NCI-H2171 (cell line): ENCODE results near the gene CBFB.
"Not testable (repeated sequence)": the region's sequence is repeated elsewhere in the genome, so short reads cannot be mapped to it uniquely, and the experiment has no call there.

Experiments
- DNase-seq: peaks from one replicate; lab custom pipeline; 2025; lab: John Stamatoyannopoulos, UW

Gene CBFB

DNA sequence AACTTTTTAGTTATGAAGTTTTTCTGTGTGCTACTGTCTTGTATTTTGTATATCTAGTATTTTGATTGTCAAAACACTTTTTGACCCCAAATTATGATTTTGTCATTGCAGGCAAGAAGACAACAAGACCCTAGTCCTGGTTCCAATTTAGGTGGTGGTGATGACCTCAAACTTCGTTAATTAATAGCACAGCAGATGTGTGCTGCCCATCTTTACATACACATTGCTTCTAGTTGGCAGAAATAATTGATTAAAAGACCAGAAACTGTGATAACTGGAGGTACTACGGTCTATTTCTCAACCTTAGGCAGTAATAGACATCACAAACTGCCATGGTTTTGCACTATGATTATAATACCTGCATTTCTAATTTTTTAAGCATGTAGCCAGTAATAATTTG is 69.7 kb downstream of the CBFB start:
- DNase-seq, result no peak

DNA sequence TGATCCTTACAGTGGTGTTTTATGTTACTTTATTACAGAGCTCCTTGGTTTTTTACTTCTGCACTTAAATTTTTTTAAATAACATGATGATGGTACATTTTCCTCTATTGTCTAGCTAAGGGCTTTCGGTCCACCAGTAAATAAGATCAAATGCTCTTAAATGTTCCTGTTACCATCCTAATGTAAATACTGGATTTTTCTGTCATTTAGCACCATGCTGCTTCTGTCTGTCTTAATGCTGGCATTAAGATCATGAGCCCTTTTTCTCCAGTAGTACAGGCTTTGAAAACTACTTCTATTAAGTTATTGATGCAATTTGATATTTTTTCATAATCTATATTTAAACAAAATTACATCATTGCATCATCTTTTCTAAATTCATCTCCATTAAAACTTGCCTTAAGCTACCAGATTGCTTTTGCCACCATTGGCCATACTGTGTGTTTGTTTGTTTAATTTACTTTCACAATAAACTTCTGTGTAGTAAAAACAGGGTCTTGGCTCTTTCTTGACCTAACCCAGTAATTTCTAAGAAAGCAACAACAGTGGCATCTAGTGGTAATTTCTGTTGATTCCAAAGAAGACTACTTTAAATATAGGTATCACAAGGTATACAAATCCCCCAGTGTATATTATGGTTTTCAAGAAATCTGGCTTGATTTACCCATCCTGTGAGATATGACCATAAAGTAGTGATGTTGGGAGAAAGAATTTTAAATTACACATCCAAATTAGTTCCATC is 71.8 kb downstream of the CBFB start:
- no peak for DNase-seq

DNA sequence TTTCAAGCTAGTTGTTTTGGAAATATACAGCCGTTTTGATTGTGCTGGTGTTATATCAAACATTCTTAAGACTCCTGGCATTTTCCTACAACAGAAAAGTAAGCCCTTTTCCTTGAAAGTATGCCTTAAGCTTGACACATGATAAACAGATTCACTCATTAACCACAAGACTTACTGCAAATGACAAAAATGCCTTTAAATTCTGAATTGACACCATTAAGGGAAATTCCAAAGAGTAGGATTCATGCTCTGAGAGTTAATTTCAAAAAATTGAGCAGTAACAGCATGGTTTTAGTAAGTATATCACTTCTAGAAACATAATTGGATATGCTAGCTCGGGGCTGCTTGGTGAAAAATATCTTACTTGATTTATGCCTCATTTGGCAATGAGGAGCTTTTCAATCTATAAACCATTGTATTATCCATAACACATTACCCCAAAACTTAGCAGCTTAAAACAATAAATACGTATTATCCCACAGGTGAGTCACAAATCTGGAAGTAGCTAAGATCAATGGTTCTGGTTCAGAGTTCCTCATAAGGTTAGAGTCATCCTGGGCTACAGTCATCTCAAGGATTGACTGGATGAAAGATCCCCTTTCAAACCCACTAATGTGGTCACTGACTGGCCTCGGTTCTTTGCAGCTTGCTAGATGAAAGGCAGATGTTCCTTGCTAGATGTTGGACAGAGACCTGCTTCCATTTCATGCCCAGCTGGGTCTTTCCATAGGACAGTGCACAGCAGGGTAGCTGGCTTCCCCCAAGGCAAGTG is 72.5 kb downstream of the CBFB start:
- no peak for DNase-seq

DNA sequence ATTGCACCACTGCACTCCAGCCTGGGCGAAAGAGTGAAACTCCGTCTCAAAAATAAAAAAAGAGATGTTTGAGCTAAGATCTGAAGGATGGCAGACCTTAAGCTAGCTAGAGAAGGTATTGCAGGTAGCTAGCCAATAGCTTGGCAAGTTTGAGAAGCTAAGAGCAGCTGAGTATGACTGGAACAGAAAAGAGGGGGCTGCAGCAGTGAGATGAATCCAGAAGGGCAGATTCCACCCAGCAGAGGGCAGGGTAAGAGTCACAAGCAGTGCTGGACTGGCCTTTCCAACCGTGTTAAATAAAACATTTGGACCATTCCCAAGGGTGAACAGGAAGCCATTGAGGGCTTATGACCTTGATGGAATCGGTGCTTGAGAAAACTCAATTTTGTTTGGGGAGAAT is 75.1 kb downstream of the CBFB start:
- DNase-seq, result no peak

DNA sequence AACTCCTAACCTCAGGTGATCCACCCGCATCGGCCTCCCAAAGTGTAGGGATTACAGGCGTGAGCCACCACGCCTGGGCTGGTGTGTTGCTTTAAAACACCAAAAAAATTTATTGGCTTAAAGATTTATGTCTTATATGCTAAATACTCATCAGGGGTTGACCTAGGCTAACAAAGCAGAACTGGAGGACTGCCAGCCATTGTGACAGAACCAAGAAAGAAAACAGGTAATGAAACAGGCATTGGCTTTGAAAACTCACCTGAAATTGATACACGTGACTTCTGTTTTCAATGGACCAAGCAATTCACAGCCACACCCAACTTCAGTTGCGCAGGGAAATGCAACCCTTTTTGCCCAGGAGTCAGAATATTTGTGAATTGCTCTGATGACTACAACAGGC is 75.9 kb downstream of the CBFB start:
- no peak for DNase-seq

DNA sequence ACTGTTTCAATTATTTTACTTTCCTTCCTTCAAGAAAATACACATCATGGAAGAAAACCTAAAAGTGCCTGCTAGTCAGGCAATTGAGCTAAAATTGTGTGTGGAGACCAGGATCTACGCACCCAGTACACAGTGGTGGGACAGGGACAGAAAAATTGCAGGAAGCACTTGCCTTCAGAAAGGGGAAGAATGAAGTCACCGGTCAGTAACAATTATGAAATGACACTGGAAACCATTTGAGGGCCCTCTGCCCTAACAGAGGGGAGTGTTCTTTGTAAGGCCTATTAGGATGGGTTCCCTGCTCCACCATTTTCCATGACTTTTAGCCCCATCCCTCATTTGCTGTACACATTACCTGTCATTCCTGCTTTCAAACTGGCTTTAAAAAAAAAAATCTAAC is 76.3 kb downstream of the CBFB start:
- DNase-seq, result no peak

DNA sequence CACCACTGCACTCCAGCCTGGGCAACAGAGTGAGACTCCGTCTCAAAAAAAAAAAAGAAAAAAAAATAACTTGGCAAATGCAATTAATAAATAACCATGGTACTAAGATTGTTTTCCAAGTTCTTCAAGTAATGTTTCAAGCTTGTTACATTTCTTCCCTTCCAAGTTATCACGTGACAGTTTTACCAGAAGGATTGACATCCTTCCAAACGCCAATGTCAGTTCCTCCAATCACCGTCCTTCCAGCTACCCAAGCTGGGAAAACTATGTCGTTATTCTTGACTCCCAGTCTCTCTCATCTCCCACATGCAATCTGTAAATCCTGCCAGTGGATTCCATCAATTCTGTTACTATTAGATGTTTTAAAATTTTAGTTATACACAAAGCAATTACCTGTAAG is 76.9 kb downstream of the CBFB start:
- DNase-seq, result no peak

DNA sequence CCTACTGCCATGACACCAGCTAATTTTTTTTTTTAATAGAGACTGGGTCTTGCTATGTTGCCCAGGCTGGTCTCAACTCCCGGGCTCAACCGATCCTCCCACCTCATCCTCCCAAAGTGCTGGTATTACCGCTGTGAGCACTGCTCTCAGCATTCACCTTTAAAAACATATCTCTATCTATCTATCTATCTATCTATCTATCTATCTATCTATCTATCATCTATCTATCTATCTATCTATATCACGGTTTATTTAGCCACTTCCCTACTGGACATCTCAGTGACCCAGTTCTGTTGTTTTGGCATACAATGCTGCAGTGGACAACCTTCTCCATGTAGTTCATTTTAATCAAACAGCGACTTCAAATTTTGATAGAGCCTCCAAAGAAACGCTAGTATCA is 79.5 kb downstream of the CBFB start:
- DNase-seq, result no peak

DNA sequence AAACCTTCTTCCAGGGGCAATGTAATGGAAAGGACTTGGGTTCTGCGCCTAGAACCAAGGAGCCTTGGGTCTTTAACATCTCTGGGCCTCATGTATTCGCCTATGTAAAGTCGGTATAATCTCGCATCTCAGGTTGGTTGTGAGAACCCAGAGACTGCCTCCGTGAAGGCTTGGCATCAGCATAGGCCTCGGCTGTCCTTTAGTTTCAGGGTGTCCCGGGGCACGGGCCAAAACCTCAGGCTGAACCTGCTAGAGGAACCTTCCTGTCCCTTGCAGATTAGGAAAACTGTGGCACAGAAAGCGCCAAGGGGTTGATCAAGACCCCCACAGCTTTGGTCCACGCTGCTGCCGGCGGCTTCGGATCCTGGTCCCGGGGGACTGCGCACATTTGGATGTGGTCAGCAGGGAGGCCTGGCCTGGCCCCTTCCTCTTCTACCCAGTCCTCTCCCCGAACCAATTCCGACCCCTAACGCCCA is 80.0 kb downstream of the CBFB start:
- DNase-seq, result no peak

DNA sequence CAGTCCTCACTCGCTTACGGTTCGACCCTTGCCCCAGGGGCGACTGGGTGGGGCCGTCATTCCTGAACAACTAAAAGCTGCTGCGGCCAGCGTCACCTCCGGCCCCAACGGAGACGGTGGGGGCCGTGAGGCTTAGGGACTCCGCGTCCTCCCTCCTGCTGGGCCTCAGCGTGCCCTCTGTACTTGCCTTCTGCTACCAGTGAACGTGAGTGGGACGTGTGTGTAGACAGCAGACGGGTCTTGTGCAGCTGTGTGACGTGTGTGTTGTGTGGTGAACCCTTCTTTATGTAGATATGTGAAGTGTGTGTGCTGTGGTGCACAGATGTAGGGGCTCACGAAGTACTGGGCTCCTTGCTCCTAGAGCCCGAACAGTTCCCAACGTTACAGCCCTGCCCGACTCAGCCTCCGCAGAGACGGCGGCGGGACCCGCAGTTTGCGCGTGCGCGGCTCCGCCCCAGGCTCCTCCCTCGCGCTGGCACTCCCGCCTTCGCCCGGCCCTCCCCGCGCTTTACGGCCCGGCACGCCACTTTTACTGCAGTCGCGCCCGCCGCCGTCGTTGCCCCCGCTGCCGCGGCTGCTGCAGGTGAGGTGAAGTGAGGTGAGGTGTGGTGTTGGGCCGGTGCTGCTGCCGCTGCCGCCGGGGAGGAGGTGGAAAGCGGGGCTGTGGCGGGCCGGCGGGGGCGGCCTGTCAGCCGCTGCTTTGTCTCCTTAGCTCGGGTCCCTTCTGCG is 80.6 kb downstream of the CBFB start, which contains the start of gene PHAF1:
TSS of gene PHAF1 (plus strand) at position 535 of the 729 bp plus-strand sequence. CDS start 235 bp downstream, outside the sequence.
- peak; percentile 91 for DNase-seq

DNA sequence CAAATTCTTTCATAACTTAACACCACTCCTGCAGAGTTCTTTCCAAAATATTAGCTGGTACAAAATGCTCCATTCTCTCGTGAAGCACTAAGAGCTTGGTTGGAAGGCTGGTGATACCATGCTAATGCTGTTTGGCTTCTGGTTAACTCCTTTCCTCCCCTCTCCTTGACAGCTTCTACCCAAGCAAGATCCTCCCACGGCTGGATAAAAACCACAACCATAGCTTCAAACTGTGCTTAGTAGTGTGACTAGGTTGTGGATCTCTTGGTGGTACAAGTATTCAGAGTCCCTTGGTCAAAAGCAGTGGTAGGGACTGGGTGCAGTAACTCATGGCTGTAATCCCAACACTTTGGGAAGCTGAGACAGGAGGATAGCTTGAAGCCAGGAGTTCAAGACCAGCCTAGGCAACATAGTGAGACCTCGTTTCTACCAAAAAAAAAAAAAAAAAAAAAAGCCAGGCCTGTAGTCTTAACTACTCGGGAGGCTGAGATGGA is 83.0 kb downstream of the CBFB start:
- no peak for DNase-seq

DNA sequence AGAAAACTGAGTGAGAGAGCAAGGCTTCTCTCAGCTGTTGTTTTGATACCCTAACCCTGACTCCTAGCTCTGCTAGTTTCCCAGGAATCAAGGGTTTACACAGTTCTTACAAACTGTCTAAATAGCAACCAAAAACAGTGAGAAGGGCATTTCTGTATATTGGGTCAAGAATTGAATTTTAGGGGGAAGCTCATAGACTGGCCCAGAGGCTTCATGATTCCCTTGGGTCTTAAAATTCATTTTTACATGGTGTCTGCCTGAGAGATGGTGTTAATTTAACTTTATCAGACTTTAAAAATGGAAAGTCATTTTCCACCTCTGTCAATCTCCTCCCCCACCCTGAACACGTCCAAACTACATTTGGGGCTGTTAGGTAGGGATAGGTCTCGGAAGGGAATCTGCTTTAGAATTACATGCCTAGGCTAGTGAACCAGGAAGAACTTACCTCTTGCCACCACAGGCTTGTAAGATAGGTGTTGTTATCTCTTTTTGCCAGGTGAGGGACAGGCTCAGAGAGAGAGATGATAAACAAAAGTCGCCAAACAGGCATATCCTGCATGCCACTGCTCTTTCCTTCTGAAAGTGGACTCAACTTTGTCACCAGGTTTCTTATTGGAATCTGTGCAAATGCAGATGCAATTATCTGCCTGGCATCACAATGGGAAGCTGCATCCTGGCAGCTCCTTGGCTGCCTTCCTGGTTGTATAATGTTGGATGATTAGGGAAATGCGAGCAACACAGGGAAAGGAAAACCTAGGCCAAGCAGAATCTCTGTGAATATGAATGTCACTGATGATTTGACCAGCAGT is 83.8 kb downstream of the CBFB start:
- no peak for DNase-seq

DNA sequence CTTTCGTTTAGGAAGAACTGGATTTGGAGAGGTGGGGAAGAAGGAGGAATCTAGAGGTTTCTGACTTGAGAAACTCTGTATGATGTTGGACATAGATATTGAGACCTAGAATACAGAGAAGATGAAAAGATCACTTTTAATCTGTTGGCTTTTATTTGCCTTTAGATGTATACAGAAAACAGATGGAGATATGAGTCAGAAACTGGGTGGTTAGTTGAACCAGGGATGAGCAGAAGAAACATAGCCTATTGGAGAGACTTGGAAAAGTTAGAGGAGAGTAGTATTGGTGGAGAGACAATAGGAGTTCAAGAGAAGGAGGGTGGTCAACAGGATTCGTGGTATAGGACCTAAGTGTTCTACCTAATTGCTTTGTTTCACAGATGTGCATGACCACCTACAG is 85.8 kb downstream of the CBFB start:
- no peak for DNase-seq

DNA sequence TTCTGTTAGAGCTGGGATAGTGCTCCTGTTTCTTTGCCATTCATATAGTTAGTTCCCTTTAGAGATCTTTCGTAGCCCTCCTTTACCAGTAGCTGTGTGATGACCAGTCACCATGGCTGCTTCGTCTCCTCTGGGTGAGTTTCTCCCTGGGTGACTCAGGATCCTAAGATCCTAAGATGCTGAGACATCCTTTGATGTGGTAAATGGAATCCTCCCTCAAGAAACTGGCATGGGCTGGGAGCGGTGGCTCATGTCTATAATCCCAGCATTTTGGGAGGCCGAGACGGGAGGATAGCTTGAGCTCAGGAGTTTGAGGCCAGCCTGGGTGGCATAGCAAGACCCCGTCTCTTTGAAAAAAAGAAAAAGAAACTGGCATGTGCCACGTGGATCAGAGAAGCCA is 86.7 kb downstream of the CBFB start:
- no peak for DNase-seq

DNA sequence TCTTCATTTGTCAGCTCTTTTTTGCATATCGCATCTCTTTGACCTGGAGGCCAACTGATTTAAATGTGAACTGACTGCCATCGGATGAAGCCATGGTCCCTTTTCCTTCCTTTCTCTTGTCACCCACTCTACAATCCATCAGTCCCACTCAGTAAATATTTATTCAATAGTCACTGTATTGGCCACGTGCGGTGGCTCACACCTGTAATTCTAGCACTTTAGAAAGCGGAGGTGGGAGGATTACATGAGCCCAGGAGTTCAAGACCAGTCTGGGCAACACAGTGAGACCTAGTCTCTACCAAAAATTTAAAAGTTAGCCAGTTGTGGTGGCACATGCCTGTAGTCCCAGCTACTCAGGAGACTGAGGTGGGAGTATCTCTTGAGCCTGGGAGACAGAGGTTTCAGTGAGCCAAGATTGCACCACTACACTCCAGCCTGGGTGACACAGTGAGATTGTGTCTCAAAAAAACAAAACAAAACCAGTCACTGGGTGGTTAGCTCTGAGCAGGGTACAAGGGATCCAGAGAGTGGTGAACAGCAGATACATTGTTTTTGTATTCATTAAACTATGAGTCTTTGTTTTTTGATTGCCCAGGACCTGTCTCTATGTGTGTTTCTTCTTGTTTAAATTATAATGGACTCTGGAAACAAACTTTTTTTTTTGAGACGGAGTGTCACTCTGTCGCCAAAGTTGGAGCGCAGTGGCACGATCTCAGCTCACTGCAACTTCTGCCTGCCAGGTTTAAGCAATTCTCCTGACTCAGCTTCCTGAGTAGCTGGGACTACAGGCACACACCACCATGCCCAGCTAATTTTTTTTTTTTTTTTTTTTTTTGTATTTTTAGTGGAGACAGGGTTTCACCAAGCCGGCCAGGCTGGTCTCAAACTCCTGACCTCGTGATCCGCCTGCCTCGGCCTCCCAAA is 87.7 kb downstream of the CBFB start:
- DNase-seq, result no peak

DNA sequence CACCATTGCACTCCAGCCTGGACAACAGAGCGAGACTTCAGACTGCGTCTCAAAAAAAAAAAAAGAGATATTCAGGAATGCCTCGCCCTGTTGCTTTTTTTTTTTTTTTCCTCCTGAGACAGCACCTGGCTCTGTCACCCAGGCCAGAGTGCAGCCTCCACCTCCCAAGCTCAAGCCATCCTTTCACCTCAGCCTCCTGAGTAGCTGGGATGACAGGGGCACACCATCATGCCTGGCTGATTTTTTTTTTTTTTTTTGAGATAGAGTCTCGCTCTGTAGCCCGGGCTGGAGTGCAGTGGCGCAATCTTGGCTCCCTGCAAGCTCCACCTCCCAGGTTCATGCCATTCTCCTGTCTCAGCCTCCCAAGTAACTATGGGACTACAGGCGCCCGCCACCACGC is 88.8 kb downstream of the CBFB start:
- no peak for DNase-seq

DNA sequence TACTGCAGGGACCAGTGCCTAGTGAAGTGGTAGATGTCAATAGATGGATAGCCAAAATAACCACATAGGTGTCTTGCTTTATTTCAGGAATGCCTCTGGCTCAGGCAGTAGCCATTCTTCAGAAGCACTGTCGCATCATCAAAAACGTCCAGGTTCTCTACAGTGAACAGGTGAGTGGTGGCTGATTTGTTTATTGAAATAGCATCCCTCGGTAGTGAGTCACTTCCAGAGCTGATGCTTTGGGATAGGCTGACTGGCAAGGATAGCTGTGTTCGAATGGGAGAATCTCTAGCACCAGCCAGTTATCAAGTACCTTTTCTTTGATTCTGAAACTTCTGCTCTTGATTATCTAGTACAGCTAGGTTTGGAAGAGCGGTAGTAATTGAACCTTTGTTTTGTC is 91.1 kb downstream of the CBFB start:
- no peak for DNase-seq

DNA sequence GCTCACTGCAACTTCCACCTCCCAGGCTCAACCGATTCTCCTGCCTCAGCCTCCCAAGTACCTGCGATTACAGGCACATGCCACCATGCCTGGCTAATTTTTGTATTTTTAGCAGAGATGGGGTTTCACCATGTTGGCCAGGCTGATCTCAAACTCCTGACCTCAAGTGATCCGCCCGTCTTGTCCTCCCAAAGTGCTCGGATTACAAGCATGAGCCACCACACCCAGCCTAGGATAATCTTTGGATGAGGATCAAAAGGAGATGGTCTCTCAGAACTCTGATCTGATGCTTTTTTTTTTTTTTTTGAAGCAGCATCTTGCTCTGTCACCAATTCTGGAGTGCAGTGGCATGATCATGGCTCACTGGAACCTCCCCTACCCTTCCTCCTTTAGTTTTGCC is 93.8 kb downstream of the CBFB start:
- DNase-seq, result not testable (repeated sequence)

DNA sequence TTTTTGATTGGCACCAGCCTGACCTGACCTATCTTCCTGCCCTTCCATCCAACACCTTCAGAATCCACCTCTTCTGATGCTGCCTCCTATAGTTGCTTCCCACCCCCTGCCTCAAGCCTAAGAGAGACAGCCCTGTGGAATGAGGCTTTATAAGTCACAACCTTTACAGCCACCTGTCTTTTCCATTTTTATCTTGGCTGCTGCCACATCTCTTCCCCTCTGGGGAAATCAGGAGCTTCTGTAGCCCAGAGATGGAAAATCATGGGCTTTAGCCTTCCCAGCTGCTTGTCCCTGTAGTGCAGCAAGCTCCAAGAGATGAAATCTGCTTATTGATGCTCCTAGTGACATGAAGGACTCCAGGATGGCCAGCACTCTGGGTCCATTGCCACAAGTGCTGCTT is 99.5 kb downstream of the CBFB start:
- no peak for DNase-seq

DNA sequence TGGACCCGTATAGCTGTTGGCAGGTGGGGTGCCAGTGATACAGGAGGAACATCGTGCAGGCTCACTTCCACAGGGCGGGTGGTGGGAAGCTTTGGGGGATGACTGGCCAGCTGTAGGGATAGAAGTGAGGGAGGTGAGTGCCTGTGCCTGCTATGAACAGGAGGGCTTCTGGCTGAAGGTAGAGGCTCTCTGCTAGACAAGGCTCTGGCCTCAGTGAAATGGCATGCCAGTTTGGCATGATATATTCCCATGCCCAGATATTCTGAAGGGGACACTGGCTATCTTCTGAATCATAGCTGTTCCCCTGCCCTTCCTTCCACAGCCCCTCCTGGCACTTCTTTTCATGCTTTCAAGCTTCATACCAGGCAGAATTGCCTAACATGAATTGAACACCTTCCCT is 99.9 kb downstream of the CBFB start:
- no peak for DNase-seq

DNA sequence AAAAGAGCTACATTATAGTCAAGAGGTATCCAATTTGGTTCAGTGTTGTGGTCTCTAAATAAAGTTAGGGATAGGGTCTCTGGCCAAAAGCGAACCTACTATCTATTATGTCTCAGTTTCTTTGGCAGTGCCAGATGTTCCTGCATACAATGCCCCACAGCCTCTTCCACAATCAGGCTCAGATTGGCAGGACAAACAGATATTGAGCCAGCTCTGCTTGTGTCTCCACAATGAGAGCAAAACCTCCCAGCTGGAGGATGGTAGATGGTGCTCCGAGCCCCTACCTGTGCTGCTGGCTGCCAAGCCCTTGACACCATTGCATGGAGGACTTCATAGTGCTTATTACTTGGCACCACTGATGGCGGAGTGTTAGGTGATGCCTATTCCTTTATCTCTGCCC is 100.5 kb downstream of the CBFB start:
- DNase-seq, result no peak
